ENCODE measurements around the gene EXOC6.
"Not testable (repeated sequence)": the region's sequence is repeated elsewhere in the genome, so short reads cannot be mapped to it uniquely, and the experiment has no call there.

Gene EXOC6

DNA sequence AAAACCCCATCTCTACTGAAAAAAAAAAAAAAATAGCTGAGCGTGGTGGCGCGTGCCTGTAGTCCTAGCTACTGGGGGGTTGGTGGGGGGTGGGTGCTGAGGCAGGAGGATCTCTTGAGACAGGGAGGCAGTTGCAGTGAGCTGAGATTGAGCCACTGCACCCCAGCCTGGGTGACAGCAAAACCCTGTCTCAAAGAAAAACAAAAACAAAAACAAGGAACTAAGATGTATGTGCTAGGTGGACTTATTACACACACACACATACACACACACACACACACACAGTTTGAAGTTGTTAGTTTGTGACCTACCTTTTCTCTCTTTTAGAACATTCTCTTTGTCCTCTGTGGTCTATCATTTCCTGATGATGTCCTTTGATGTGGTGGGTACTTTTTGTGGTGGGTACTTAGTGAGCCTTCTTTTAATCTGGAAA lies 53.5 kb downstream of the EXOC6 start:
- H3K4me3 ChIP-seq (ENCODE audit: low read depth in 1 of 2, low read length in 2 of 2) = no peak overlapping the region
- H3K27ac ChIP-seq (ENCODE audit: low read depth, low read length) = no peak overlapping the region
- H3K9ac ChIP-seq (ENCODE audit: low read depth in 1 of 2, low read length in 2 of 2) = no peak overlapping the region
- no peaks in the 10 kb centered on the region for H3K9me3 ChIP-seq (ENCODE audit: control insufficient read depth in 1 of 2, low read length in 2 of 2)
- no peaks in the 10 kb centered on the region for H3K4me1 ChIP-seq (ENCODE audit: control insufficient read depth in 1 of 2, insufficient read depth in 2 of 2, low read length in 2 of 2)
- no peaks in the 10 kb centered on the region for H3K27me3 ChIP-seq (ENCODE audit: control insufficient read depth in 1 of 2, insufficient read depth in 2 of 2, low read length in 2 of 2)
- H3K36me3 ChIP-seq (ENCODE audit: control insufficient read depth in 1 of 2, insufficient read depth in 2 of 2, low read length in 2 of 2) = peaks cover 0 to 7% of the 10 kb centered on the region in 2 donors

DNA sequence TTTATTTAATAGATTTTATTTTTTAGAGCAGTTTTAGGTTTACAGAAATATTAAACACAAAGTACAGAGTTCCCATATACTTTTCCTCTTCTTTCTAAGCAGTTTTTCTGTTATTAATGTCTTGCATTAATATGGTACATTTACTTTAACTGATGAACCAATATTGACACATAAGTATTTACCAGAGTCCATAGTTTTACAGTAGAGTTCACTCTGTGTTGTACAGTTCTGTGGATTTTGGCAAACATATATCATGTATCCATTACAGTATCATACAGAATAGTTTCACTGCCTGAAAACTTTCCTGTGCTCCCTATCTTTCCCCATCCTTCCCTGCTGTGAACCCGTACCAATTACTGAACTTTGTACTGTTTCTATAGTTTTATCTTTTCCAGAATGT lies 55.3 kb downstream of the EXOC6 start:
- H3K9ac ChIP-seq (ENCODE audit: low read depth in 1 of 2, low read length in 2 of 2) = no peak overlapping the region
- no peaks in the 10 kb centered on the region for H3K27me3 ChIP-seq (ENCODE audit: control insufficient read depth in 1 of 2, insufficient read depth in 2 of 2, low read length in 2 of 2)
- H3K9me3 ChIP-seq (ENCODE audit: control insufficient read depth in 1 of 2, low read length in 2 of 2) = no peaks in the 10 kb centered on the region
- H3K4me1 ChIP-seq (ENCODE audit: control insufficient read depth in 1 of 2, insufficient read depth in 2 of 2, low read length in 2 of 2) = no peaks in the 10 kb centered on the region
- H3K27ac ChIP-seq (ENCODE audit: low read depth, low read length) = no peak overlapping the region
- no peak overlapping the region for H3K4me3 ChIP-seq (ENCODE audit: low read depth in 1 of 2, low read length in 2 of 2)
- H3K36me3 ChIP-seq (ENCODE audit: control insufficient read depth in 1 of 2, insufficient read depth in 2 of 2, low read length in 2 of 2) = no peaks in the 10 kb centered on the region

DNA sequence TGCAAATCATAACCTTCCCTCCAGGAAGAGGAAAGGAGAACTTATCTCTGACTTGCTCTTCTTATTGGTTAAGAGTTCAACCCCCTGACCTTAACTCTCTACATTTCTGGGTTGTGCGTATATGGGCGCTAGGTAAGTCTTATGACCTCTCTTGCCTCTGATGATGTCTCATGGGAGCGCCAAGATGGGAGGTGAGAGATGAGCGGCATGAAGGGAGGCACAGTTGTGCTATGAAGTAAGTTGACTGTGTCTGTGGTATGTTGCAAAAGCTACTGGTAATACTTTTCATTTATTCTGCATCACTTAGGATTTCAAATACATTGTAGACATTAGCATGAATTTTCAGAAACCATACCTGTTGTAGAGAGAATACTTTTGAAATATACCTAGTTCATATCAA lies 59.0 kb downstream of the EXOC6 start:
- Histone ChIP-seq H3K27me3 (ENCODE audit: control insufficient read depth in 1 of 2, insufficient read depth in 2 of 2, low read length in 2 of 2) (no peaks in the 10 kb centered on the region), H3K9me3 (ENCODE audit: control insufficient read depth in 1 of 2, low read length in 2 of 2) (no peaks in the 10 kb centered on the region), H3K9ac (ENCODE audit: low read depth in 1 of 2, low read length in 2 of 2) (no peak overlapping the region), H3K4me3 (ENCODE audit: low read depth in 1 of 2, low read length in 2 of 2) (no peak overlapping the region), H3K4me1 (ENCODE audit: control insufficient read depth in 1 of 2, insufficient read depth in 2 of 2, low read length in 2 of 2) (no peaks in the 10 kb centered on the region), H3K27ac (ENCODE audit: low read depth, low read length) (no peak overlapping the region), H3K36me3 (ENCODE audit: control insufficient read depth in 1 of 2, insufficient read depth in 2 of 2, low read length in 2 of 2) (peaks cover 3 to 5% of the 10 kb centered on the region in 2 donors)

DNA sequence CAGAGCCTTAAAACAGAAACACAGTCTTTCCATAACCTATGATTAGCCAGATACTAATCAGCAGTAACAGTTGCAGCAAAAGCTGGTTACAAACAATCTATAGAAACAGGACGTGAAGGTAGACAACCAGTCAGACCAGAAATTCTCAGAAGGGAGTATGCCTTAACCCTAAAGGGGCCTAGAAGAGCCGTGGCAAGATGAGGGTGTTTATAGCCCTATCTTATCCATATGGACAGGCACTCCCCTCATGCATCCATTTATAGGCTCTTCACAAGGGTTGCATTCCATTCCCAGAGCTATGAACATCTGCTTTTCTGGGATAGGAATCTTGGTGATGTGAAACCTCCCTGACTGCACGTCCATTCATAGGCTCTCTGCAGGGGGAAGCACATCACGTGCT lies 64.3 kb downstream of the EXOC6 start:
- H3K4me3 ChIP-seq (ENCODE audit: low read depth in 1 of 2, low read length in 2 of 2); H3K4me1 ChIP-seq (ENCODE audit: control insufficient read depth in 1 of 2, insufficient read depth in 2 of 2, low read length in 2 of 2); H3K27ac ChIP-seq (ENCODE audit: low read depth, low read length); H3K9ac ChIP-seq (ENCODE audit: low read depth in 1 of 2, low read length in 2 of 2); H3K9me3 ChIP-seq (ENCODE audit: control insufficient read depth in 1 of 2, low read length in 2 of 2); H3K36me3 ChIP-seq (ENCODE audit: control insufficient read depth in 1 of 2, insufficient read depth in 2 of 2, low read length in 2 of 2); H3K27me3 ChIP-seq (ENCODE audit: control insufficient read depth in 1 of 2, insufficient read depth in 2 of 2, low read length in 2 of 2): not testable (repeated sequence)

DNA sequence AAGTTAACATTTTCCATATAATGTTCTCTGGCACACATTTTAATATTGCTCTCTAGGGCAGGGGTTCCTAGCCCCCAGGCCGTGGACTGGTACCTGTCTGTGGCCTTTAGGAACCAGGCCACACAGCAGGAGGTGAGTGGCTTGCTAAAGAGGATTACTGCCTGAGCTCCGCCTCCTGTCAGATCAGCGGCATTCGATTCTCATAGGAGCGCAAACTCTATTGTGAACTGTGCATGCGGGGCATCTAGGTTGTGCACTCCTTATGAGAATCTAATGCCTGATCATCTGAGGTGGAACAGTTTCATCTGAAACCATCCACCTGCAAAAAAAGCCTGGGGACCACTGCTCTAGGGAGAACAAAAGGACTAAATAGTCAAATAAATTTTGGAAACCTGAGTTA lies 65.7 kb downstream of the EXOC6 start:
- Histone ChIP-seq H3K27me3 (ENCODE audit: control insufficient read depth in 1 of 2, insufficient read depth in 2 of 2, low read length in 2 of 2) (no peaks in the 10 kb centered on the region), H3K9me3 (ENCODE audit: control insufficient read depth in 1 of 2, low read length in 2 of 2) (no peaks in the 10 kb centered on the region), H3K27ac (ENCODE audit: low read depth, low read length) (no peak overlapping the region), H3K36me3 (ENCODE audit: control insufficient read depth in 1 of 2, insufficient read depth in 2 of 2, low read length in 2 of 2) (peaks cover 3 to 10% of the 10 kb centered on the region in 2 donors), H3K4me3 (ENCODE audit: low read depth in 1 of 2, low read length in 2 of 2) (no peak overlapping the region), H3K4me1 (ENCODE audit: control insufficient read depth in 1 of 2, insufficient read depth in 2 of 2, low read length in 2 of 2) (no peaks in the 10 kb centered on the region), H3K9ac (ENCODE audit: low read depth in 1 of 2, low read length in 2 of 2) (no peak overlapping the region)

DNA sequence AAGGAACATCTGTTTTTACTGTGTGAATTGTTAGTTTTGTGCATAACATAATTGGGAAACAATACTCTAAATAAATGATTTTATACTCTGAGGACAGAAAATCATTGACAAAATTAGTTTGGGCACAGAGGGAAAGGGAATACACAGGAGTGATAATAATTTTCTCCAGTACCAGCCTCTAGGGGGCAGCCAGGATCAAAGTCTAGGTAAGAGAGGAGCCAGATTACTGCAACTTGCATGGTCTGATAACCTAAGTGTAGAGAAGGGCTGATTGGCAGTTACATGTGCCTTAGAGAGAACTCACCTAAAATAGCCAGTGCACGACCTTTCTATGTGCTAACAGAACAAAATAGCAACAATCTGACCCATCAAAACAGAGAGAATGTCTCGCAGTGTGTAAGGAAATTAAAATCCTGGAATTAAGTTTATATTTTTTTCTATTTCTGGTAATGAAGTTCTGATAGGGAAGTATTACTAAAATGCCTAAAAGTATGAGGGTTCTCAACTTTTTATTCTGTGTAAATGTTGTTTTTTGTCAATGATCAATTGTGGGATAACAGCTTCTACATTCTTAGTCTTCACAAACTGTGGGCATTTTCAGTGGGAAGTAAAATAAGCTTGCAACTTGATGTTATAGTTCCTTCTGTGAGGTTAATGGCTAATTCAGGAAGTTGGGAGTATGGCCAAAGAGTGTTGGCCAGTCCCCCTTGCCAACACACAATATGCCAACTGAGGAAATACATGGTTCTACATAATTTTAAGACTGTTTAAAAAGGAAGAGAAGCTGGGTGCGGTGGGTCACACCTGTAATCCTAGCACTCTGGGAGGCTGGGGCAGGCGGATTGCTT lies 66.4 kb downstream of the EXOC6 start:
- no peaks in the 10 kb centered on the region for H3K9me3 ChIP-seq (ENCODE audit: control insufficient read depth in 1 of 2, low read length in 2 of 2)
- H3K9ac ChIP-seq (ENCODE audit: low read depth in 1 of 2, low read length in 2 of 2) = no peak overlapping the region
- H3K36me3 ChIP-seq (ENCODE audit: control insufficient read depth in 1 of 2, insufficient read depth in 2 of 2, low read length in 2 of 2) = peaks cover 3 to 10% of the 10 kb centered on the region in 2 donors
- no peak overlapping the region for H3K27ac ChIP-seq (ENCODE audit: low read depth, low read length)
- no peaks in the 10 kb centered on the region for H3K27me3 ChIP-seq (ENCODE audit: control insufficient read depth in 1 of 2, insufficient read depth in 2 of 2, low read length in 2 of 2)
- H3K4me3 ChIP-seq (ENCODE audit: low read depth in 1 of 2, low read length in 2 of 2) = no peak overlapping the region
- no peaks in the 10 kb centered on the region for H3K4me1 ChIP-seq (ENCODE audit: control insufficient read depth in 1 of 2, insufficient read depth in 2 of 2, low read length in 2 of 2)

DNA sequence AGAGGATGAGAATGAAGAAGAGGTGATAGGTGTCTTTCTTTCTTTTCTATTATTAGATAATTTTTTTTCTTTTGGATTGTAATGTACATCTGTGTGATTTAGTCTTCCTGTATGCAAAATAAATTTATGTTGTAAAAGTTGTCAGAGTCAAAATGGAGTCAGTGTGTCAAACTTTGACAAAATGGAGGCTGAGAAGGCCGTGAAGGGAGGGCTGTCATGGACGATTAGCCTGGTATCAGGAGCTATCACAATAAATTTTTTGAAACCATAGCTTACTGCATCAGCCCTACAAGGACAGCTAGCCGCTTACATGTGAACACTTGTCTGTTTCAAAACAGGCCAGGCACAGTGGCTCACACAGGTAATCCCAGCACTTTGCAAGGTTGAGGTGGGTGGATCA lies 67.6 kb downstream of the EXOC6 start:
- no peak overlapping the region for H3K9ac ChIP-seq (ENCODE audit: low read depth in 1 of 2, low read length in 2 of 2)
- no peaks in the 10 kb centered on the region for H3K4me1 ChIP-seq (ENCODE audit: control insufficient read depth in 1 of 2, insufficient read depth in 2 of 2, low read length in 2 of 2)
- H3K9me3 ChIP-seq (ENCODE audit: control insufficient read depth in 1 of 2, low read length in 2 of 2) = peaks cover 2 to 3% of the 10 kb centered on the region in 2 donors
- no peaks in the 10 kb centered on the region for H3K27me3 ChIP-seq (ENCODE audit: control insufficient read depth in 1 of 2, insufficient read depth in 2 of 2, low read length in 2 of 2)
- no peak overlapping the region for H3K4me3 ChIP-seq (ENCODE audit: low read depth in 1 of 2, low read length in 2 of 2)
- H3K36me3 ChIP-seq (ENCODE audit: control insufficient read depth in 1 of 2, insufficient read depth in 2 of 2, low read length in 2 of 2) = peaks cover 0 to 5% of the 10 kb centered on the region in 2 donors
- H3K27ac ChIP-seq (ENCODE audit: low read depth, low read length) = no peak overlapping the region

DNA sequence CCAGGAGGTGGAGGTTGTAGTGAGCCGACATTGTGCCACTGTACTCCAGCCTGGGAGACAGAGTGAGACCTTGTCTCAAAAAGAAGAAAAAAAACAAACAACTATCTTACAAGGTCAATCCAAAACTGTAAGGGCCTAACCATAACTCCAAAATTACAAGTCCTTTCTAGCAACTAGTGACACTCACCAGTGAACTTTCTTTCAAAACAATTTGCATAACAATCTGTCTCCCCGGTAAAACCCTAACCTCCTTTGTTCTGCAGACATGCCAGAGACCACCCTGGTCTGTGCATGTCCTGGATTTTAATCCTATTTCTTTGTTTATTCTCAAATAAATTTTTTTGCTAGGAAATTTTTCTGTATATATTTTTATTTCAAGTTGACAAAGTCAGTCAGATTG lies 68.1 kb downstream of the EXOC6 start:
- Histone ChIP-seq H3K4me1 (ENCODE audit: control insufficient read depth in 1 of 2, insufficient read depth in 2 of 2, low read length in 2 of 2) (no peaks in the 10 kb centered on the region), H3K9ac (ENCODE audit: low read depth in 1 of 2, low read length in 2 of 2) (no peak overlapping the region)

DNA sequence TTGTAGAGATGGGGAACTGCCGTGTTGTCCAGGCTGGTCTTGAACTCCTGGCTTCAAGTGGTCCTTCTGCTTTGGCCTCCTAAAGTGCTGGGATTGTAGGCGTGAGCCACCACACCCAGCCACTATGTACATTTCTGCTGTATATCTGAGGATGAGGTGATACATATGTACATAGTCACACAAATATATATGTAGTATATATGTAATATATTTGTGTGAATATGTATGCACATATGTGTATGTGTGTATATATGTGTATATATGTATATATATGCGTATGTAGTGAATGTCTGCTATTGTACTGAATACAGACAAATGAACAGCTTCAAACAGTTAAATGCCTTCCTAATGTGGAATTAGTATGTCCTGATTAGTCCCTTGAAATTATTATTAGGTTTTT lies 70.3 kb downstream of the EXOC6 start:
- H3K27me3 ChIP-seq (ENCODE audit: control insufficient read depth in 1 of 2, insufficient read depth in 2 of 2, low read length in 2 of 2) = no peaks in the 10 kb centered on the region
- H3K9ac ChIP-seq (ENCODE audit: low read depth in 1 of 2, low read length in 2 of 2) = no peak overlapping the region
- H3K36me3 ChIP-seq (ENCODE audit: control insufficient read depth in 1 of 2, insufficient read depth in 2 of 2, low read length in 2 of 2) = peaks cover 0 to under 1% of the 10 kb centered on the region in 2 donors
- H3K27ac ChIP-seq (ENCODE audit: low read depth, low read length) = no peak overlapping the region
- peaks cover 3 to 5% of the 10 kb centered on the region in 2 donors for H3K9me3 ChIP-seq (ENCODE audit: control insufficient read depth in 1 of 2, low read length in 2 of 2)
- no peak overlapping the region for H3K4me3 ChIP-seq (ENCODE audit: low read depth in 1 of 2, low read length in 2 of 2)
- no peaks in the 10 kb centered on the region for H3K4me1 ChIP-seq (ENCODE audit: control insufficient read depth in 1 of 2, insufficient read depth in 2 of 2, low read length in 2 of 2)

More for the DNA sequence above, 68.1 kb downstream of the EXOC6 start:
- Histone ChIP-seq H3K9me3 (ENCODE audit: control insufficient read depth in 1 of 2, low read length in 2 of 2) (peaks cover 3 to 5% of the 10 kb centered on the region in 2 donors), H3K4me3 (ENCODE audit: low read depth in 1 of 2, low read length in 2 of 2) (no peak overlapping the region), H3K27ac (ENCODE audit: low read depth, low read length) (no peak overlapping the region), H3K27me3 (ENCODE audit: control insufficient read depth in 1 of 2, insufficient read depth in 2 of 2, low read length in 2 of 2) (no peaks in the 10 kb centered on the region), H3K36me3 (ENCODE audit: control insufficient read depth in 1 of 2, insufficient read depth in 2 of 2, low read length in 2 of 2) (peaks cover 0 to 5% of the 10 kb centered on the region in 2 donors)

DNA sequence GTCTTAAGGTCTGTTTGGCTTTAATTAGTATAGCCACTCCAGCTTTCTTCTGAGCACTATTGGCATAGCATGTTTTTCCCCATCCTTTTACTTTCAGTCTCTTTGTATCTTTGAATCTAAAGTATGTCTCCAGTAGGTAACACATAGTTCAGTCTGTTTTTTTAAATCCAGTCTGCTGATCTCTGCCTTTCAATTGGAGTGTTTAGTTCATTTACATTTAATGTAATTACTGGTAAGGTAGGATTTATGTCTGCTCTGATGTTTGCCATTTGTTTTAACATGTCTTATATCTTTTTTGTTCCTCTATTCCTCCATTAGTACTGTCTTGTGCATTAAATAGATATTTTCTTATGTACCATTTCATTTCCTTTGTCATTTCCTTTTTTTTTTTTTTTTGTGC lies 72.5 kb downstream of the EXOC6 start:
- H3K4me1 ChIP-seq (ENCODE audit: control insufficient read depth in 1 of 2, insufficient read depth in 2 of 2, low read length in 2 of 2) = no peaks in the 10 kb centered on the region
- no peak overlapping the region for H3K4me3 ChIP-seq (ENCODE audit: low read depth in 1 of 2, low read length in 2 of 2)
- H3K27me3 ChIP-seq (ENCODE audit: control insufficient read depth in 1 of 2, insufficient read depth in 2 of 2, low read length in 2 of 2) = no peaks in the 10 kb centered on the region
- H3K36me3 ChIP-seq (ENCODE audit: control insufficient read depth in 1 of 2, insufficient read depth in 2 of 2, low read length in 2 of 2) = no peaks in the 10 kb centered on the region
- peaks cover 3 to 5% of the 10 kb centered on the region in 2 donors for H3K9me3 ChIP-seq (ENCODE audit: control insufficient read depth in 1 of 2, low read length in 2 of 2)
- H3K27ac ChIP-seq (ENCODE audit: low read depth, low read length) = no peak overlapping the region
- H3K9ac ChIP-seq (ENCODE audit: low read depth in 1 of 2, low read length in 2 of 2) = no peak overlapping the region

Measured in duodenal mucosa (tissue), 2 donors.